Heart left ventricle (tissue), 13 donors: ENCODE results near the gene LARP4.

Source experiments
- CTCF ChIP-seq, 12 donors: fragments of 200-600 bp; sonication (generic) in 4 of 12; IDR thresholded peaks; one replicate each; pipeline versions ENCODE4 v1.5.0 to v1.8.0; 2018 to 2022; ENCODE audit warnings: antibody characterized with exemption in 12 of 12, mild to moderate bottlenecking in 5 of 12
- POLR2A ChIP-seq, 2 donors: fragments of 450-650 bp; IDR thresholded peaks; one replicate each; pipeline ENCODE4 v1.6.1; 2017; ENCODE audit warnings: antibody characterized with exemption in 2 of 2, mild to moderate bottlenecking in 2 of 2, moderate library complexity in 2 of 2
- donor health status: ischemic (EF 13 %, LVEDD 7.1; RV severe dilation, severe dysfunction).
- donor health status: DM: no; HTN: yes; CAD: no.
- donor health status: DM: no; HTN: no; CAD: no.
- donor health status: ischemic (EF 25% LVEDD 6.9; RV normal size, moderate dysfunction).
- donor health status: ischemic (EF 25% LVEDD 5.7; RV mildly dilated, moderate dysfunction).
- donor health status: ischemic (EF 35%, LVEDD 5.7; RV mildly dilated, moderate dysfunction).
- donor health status: nonischemic (EF 11% LVEDD 7.7; RV severe dilation, severe dysfunction).
- donor health status: DM: yes; HTN: yes; CAD: no.
- donor health status: PGD.
- donor health status: ischemic (EF 29% LVEDD 5.4; RV normal size, mild dysfunction).
- donor health status: nonischemic (EF 23%, LVEDD 6.1; RV moderate dilation, normal function).

GRCh38 chr12:50507930-50508329 is 107.2 kb downstream of the LARP4 start:
- TF ChIP-seq POLR2A (IDR thresholded peaks at IDR 0.05) (no peak), CTCF (IDR thresholded peaks at IDR 0.05) (no peak)
